GM18502 (cell line): Measurements from ENCODE around the gene GLRA1.

Source experiments
- ATAC-seq: cut with Tn5 transposase; IDR thresholded peaks from one replicate; pipeline ENCODE4 v1.9.1; 2021; ENCODE audit warnings: mild to moderate bottlenecking; ENCODE audit not compliant: unreplicated experiment, poor library complexity

The GLRA1 gene

GRCh38 chr5:151781201-151781600 lies 143.4 kb downstream of the GLRA1 start:
- ATAC-seq = no peak

GRCh38 chr5:151780348-151780747 lies 144.3 kb downstream of the GLRA1 start:
- ATAC-seq = no peak

- ATAC-seq = peak; percentile 52
Observed at GRCh38 chr5:151779531-151780125, 145.0 kb downstream of the GLRA1 start.

- no peak for ATAC-seq
Observed at GRCh38 chr5:151775025-151775606, 149.5 kb downstream of the GLRA1 start.

- no peak for ATAC-seq
Observed at GRCh38 chr5:151773951-151774350, 150.7 kb downstream of the GLRA1 start.

GRCh38 chr5:151772846-151773561 lies 151.6 kb downstream of the GLRA1 start:
- ATAC-seq = no peak
